GM19324 (cell line): ENCODE results near the gene PALD1.

ENCODE experiments used
- ATAC-seq: cut with Tn5 transposase; IDR thresholded peaks from one replicate; pipeline ENCODE4 v1.9.1; 2021; ENCODE audit warnings: mild to moderate bottlenecking, moderate library complexity; ENCODE audit not compliant: unreplicated experiment, low FRiP score

The PALD1 gene

DNA sequence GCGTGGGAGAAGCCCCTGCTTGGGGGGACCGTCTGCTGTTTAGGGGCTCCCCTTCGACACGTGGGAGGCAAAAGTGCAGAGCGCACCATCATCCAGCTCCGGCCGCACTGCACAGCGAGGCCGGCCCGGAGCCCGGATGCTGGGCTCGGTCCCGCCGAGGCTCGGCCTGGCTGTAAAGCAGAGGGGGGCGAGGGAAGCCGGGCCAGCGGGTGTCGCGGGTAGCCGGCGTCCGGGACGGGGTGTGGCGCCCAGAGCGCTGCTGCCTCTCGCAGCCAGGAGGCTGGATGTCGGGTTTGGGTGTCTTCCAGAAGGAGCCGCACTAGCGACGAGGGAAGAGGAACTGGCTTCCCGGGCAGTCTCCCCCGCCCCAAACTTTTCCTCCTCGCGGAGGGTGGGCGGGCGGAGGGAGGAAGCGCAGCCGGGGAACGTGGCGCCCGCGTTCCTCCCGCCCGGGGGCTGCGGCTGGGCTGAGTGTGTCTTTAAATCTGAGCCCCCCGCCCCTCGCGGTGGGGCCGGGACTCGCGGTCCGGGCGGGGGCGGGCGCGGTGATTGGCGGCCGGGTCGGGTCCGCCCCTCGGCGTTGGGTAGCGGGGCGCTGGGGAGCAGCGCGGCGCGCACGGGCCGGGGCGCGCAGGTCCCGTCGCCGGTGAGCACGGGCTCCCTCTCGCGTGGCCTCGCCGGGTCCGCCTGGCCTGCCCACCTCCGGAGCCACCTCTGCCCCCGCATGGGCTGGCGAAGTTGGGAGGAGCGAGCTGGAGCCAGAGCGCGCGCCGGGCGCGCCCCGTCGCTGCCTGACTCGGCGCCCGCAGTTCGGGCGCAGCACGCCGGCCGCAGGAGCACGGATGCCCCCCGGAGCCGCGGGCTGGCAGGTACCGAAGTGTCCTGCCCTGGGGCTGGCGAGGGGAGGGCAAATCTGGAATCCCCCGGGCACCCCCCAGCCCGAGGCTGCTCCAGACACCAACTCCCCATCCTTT, at the start of gene PALD1:
TSS of gene PALD1 (plus strand) at position 577 of the 974 bp plus-strand sequence. CDS start 47,185 bp downstream, outside the sequence.
- ATAC-seq: no peak

DNA sequence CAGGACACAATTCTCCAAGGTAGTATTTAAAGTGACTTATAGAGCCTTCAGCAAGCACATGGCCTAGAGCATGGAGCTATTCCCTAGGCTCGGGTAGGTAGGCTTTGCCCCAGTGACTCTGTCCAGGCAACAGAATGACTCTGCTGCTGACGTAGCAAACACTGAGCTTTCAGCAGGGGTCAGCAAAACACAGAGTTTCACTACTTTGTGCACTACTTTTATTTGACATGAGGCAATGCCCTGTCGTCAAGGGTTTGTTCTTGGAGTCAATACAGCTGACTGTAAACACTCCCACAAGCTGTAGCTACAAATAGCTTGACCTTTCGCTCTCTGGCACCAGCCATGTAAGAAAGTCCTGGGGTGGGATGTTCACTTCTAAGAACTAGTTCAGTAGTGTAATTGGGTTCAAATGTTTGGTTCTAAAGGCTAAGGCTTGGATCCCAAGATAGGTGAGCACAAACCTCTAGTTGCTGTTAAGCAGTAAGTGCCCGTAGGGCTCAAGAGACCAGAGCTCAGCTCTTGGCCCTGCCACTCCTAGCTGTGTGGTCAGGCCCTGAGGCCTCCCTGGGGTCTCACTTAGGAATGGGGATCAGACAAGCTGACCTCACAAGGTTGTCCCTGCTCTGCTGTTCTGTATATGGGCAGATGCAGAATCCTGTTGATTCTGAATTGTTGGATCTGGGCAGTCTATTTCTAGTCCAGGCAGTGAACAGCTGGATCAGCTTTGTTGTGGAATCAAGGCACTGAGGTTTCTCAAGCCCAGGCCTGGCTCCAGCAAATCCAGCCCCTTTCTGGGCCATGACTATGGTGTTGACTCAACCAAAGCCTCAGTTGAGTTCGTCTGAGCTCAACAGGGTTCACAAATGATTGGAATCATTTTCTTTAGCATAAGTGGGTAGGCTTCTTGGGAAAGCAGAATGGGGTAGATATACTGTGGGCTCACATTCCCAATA, 47.8 kb upstream of the PALD1 start:
- ATAC-seq: no peak

DNA sequence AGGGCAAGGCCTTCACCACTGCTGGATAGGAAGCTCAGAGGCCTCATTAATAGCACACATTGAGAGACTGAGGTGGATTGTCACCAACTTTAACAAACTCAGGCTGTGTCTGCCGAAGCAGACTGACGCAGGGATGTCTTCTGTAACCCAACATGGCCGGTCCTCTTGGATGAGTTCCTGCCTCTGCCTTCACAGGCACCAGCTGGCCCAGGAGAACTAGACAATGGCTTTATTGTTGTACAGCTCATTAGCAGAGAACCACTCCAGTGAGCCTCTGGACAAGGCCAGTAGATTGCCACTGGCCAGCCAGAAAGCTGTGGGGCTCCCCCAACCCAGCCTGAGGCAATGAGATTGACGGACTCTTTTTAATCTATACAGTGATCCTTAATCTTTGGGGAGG, 46.5 kb upstream of the PALD1 start:
- no peak for ATAC-seq

DNA sequence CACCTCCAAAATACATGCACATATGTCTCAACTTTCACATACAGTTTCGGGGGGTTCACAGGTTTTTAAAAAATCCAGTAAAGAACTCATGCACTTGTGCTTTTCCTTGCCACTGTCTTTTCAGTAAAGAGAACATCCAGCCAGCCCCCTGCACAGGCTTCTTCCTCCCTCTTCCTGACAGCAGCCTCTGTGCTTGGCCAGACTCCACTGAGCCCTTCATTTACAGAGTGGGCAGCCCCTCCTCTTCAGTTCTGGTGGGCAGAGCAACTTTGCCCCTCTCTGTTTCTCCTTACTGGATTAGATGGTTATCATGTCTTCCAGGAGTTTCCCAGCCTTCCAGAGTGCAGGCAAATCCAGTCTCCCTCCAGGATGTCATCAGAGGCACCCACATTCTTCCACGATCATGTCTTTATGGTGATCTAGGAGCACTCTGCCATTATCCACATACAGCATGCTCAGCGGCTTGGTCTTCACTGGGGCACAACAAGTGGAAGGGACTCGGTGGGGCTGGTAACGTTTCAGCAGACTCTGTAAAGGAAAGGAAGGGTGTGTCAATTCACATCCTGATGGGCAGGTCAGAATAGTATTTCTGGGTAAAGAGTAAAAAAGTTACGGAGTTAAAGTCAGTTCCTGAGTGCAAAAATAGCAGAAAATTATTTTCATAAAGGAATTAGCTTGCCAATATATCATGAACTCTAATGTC, 45.9 kb upstream of the PALD1 start:
- no peak for ATAC-seq

DNA sequence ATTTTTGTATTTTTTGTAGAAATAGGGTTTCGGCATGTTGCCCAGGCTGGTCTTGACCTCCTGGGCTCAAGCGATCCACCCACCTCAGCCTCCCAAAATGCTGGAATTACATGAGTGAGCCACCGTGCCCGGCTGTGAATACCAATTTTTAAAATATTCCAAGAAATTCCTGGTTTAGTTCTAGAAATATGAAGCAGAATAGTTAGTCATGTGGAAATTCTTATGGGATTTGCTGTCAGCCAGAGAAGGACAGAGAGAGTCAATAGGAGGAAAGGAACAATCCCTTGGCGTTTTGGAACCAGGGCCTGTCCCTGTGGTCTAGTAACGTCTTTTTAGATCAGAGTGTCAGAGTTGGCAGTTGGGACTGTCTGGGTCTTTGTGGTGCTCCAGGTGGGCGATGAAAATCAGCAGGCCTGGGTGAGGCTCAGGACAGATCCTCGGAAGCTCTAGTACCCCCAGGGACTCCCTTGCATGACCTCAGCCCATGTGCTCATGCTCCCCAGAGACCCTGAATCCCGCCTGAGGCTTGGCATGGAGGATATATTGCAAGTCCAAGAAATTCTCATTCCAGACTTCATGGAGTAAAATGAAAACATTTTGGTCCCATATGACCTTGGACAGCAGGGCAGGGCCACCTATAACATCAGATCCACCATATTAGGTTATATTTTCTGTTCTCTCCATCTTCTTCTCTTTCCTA, 44.8 kb upstream of the PALD1 start:
- ATAC-seq: no peak

DNA sequence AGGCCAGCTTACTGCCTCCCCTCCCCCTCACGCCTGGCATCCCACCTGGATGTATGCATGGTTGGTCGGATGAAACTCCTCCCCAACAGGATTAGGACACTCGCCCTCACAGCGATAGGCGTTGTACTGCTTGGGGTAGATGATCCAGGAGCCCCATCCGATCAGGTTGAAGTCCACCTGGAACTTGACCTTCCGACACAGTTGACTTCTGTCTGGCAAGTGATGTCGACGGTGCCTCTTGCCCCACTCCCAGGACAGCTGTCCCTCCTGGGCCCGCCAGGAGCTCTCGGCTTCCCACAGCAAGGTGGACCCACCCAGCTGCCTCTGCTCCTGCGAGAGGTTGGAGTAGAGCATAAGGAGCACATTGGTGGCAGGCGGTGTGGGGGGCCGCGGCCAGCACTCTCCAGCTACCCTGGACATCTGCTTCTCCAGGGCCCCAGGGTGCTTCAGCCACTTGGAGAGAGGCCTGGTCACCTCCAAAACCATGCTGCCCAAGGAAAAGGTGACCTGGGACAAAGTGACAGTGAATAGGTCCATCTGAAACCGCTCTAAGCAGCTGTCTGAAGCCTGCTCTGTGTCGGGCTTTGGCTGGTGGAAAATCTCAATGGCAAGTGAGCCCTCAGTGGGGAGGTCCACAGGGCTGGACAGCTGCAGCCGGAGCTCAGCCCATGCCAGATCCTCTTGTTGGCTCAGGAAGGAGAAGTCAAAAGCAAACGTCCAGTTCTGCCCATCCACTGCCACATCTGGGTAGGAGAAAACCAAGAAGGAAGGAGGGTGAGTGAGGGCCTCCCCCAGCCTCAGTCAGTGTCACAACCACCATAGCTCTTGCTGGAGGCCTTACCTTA, 43.1 kb upstream of the PALD1 start:
- ATAC-seq: no peak

DNA sequence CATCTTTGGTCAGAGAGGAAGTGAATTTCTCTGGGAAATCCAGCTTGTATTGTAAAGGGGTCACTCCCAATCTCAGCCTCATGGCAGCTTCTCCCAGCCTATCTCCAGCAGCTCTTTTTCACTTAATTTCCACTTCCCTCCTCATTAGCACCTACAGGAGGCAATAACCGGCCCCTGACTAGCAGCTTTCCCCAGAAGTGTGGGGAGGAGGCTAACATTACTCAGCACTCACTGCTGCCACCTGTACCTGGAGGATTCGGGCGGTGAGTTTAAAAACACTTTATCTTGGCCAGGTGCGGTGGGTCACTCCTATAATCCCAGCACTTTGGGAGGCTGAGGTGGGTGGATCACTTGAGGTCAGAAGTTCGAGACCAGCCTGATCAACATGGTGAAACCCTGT, 40.8 kb upstream of the PALD1 start:
- no peak for ATAC-seq

DNA sequence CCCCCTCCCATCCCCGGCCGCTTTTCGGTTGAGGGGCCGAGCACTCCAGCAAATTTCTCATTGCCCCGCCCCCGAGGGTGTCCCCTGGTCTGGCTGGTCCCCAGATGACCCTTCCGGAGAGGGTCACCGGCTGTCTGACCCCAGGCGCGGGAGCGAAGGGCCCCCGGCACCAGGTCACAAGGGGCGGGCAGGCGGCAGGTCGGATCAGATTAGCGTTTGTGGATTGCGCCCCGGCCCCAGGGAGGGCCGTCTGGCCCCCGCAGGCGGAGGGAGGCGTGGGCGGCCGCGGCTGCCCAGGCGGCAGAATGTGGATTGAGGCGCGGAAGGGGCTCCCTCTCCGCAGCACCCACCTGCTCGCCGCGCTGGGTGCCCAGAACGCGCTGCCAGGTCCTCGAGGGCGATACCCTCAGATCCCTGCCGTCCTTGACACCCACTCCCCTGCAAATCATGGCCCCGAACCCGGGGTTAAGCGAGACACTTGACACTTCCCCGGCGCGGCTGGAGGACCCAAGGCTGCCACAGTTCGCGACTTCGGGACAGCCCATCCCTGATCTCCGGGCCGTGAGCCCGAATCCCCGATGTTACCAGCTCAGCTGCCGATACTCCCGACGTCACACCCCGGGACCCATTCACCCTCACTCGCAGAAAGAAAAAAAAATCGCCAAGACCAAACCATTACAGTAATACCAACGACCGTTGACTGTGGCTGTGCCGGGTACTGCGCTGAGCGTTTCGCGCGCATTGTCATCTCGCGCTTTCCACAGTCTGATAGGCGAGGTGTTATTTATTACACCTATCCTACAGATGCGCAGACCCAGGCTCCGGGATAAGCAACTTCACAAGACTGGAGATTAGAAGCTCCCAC, 38.0 kb upstream of the PALD1 start:
- no peak for ATAC-seq

DNA sequence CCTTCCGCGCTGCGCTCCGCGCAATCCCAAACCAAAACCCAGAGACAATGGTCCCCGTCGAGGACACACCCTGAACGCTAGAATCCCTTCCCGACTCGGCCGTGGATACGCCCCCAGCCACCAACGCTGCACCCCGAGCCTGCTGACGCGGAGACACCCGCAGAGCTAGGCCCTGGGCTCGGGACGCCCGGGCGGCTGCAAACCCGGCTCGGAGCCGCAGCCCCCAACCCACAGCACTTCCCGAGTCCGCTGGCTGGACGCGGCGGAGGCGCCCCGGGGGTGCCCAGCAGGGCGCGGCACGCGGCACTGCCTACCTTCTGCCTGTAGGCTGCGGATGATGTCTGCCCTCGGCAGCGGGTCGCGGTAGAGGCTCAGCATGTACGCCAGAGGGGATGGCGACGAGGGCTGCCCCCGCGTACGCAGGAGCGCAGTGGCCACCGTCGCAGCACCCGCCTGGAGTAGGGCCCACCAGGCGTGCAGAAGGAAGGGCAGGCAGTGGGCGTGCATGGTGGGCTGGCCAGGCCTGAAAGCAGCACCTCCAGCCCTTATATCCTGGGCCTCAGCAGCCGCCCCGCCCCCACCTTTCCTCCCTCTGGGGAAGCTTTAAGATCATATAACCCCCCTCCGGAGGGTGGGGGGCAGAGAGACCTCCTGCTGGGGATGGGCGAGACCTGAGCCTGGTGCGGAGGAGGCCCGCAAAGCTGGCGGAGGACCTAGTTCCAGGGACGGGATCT, 37.2 kb upstream of the PALD1 start, which contains the start of gene NODAL:
TSS of gene NODAL (minus strand) at position 521 of the 734 bp plus-strand sequence. CDS start at position 507, 14 bp downstream.
- ATAC-seq: no peak

DNA sequence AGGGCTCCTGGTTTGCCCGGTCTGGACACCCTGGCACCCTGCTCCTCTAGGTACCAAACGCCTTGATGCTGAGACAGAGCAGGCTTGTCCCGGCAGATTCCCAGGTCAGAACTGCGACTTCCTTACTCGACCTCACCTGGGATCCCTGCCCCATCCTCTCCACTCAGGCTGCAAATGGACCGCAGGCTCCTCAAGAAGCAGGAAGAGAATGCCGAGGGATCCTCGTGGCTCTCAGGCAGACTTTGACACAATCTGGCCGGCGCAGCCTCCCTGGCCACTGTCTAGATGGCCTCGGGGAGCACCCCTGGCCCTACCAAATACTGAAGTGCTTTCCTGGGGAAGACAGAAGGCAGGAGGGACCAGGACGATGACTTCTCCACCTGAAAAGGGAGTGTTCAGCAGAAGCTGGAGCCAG, 36.7 kb upstream of the PALD1 start:
- ATAC-seq: no peak

DNA sequence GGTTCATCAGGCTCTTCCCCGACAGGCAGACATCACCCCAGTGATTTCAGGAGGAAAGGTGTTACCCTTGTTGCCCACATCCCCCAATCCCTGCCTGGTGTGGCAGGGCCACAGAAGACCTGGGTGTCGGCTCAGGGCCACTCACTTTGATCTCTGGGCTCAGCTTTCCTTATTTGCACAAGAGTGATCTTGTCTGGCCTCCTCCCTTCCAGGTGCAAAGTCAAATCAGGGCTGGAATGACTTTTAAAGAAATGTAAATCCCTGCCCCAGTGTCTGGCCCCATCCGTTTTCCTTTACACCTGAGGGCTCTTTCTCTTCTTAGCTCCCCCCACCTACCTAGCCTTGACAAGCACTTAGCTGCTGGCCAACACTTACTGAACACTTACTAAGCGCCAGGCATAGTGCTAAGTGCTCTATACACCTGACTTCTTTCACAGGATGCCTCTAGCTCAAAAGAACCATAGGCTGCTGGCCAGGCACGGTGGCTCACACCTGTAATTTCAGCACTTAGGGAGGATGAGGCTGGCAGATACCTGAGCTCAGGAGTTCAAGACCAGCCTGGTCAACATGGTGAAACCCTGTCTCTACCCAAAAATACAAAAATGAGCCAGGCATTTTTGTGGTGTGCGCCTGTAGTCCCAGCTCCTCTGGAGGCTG, 36.1 kb upstream of the PALD1 start:
- ATAC-seq: no peak

DNA sequence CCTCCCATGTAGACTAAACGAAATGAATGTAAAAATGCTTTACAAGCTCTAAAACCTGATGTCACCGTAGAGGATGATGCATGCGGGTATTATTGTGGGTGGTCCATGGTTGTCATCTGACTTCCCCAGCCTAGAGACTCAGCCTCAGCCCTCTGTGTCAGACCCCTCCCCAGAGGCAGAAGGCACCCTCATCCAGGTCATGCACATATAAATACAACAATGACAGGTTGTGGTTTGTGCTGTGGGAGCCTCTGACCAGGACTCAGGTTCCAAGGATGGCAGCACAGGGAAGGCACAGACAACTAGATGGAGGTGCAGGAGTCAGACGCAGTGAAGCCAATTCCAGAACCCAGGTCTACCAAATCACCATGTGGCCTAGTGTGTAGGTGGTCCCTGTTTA, 33.8 kb upstream of the PALD1 start:
- no peak for ATAC-seq

DNA sequence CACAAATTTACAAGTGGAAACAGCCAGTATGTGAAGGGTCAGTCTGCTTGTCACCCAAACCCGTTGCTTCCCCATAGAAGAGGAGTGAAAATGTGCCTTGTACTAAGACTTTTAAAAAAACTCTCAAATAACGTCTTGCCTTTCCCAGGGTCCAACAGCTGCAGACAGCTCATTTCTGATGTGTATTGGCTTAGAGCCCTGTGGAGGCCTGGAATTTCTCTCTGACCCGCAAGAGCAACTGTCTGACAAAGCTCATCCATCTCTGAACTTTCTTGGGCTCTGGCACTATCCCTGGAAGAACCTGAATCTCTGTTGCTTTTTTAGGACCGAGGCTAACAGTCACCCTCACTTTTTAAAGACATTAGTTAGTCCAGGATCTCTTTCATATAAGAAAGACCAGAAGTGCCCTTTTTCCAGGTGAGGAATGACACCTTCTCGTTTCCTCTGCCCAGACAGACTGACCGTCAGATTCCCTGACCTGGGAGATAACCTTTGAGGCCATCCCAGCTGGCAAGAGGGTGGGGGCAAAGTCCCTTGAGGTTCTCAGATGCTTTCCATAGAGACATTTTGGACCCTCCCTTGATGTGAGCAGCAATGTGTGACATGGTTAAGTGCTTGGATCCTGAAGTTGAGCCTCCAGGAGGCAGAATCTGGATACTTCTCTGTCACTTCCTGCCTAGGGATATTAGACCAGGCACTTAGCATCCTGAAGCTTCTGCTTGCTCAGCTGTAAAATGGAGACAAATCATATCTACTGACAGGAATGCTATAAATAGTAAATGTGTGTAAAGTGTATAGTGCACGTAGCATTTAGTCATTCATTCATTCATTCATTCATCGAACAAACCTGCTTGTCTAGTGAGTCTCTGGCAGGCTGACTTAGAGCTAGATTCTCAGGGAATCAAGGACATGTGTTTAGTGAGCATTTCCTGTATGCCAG, 32.6 kb upstream of the PALD1 start:
- ATAC-seq: no peak

DNA sequence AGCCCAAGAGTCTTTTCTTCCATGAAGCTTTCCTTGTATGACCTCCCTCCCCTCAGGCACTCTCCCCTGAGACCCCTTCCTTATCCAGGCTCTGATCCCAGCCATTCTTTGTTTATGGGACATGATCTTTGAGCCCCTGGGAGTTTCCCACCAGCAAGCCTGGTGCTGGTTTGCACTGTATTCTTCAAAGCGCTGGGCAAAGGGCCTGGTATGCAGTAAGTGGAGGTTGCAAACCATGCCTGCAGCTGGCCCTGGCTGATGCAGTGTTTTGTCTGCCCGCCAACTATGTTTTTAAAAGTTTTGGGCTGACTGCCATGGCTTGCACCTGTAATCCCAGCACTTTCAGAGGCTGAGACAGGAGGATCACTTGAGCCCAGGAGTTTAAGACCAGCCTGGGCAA, 30.3 kb upstream of the PALD1 start:
- ATAC-seq: no peak

DNA sequence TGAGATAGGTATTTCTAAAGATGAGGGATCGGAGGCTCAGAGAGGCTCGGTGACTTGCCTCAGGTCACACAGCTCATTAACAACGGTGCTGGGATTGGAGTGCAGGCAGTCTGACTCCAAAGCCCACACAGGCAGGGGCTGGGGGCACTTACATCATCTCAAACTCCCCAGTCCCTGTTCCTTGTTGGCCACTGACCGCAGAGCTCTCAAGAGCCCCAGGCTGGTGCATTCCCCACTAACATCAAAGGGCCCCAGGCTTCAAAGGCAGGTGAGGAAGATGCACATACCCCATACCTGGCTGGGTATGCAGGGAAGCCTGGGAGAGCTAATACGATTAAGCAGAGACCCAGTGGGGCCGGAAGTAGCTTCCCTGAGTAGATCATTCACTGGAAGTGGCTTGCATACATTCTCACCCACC, 23.3 kb upstream of the PALD1 start:
- ATAC-seq: no peak

DNA sequence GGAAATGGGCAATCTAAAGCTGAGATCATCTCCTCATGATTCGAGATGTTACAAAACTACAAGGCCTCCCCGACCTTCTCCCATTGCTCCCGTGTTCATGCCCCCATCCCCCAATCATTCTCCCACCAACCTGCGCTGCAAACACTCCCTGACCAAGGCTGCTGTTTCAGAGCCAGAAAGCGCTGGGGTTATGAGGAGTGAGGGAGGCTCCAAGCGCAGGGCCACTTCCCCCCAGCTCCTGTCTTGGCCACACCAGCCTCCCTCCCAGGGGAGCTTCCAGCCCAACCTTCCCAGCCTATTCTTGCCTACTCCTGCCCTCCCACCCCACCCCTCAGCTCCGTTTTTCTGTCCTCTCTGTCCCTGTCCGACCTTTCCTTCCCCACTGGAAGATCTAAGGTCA, 22.4 kb upstream of the PALD1 start:
- no peak for ATAC-seq
